OCI-LY7 (cell line): ENCODE data around the gene TLR6. TPM values are rescaled to one million over a fixed set of nuclear protein-coding genes. Genes with fewer than 3 reads are reported as not detected.

Source experiments
- BruUV-seq: library from RNA; stranded (reverse); fragments of 400-500 nt; replicated peaks from 2 replicates; lab custom pipeline; 2021; lab: Mats Ljungman, UMichigan
- CTCF ChIA-PET: fragments of 300-600 bp; sonication (Branson Sonifier 250); formaldehyde crosslinking; loops from one replicate; lab custom pipeline; 2022; ENCODE audit warnings: antibody characterized with exemption; ENCODE audit not compliant: unreplicated experiment; lab: Charles Lee
- POLR2A ChIA-PET: fragments of 300-600 bp; sonication (Branson Sonifier 250); formaldehyde crosslinking; loops from one replicate; lab custom pipeline; 2022; ENCODE audit warnings: antibody characterized with exemption; lab: Charles Lee
- DNase-seq: peaks from one replicate; pipeline ENCODE4 v3.0.0-alpha.2; 2015; ENCODE audit warnings: low spot score
- H2AFZ ChIP-seq: fragments of 200-600 bp; sonication (generic), shearing (Covaris generic); 2 replicates; pipeline ENCODE4 v1.6.1; 2014; ENCODE audit warnings: mild to moderate bottlenecking, antibody characterized with exemption, low read length, moderate library complexity
- H3K27ac ChIP-seq: fragments of 200-600 bp; sonication (generic); 2 replicates; pipeline ENCODE4 v1.5.1; 2014; ENCODE audit warnings: mixed run types, low read depth, mild to moderate bottlenecking, moderate library complexity, low read length, inconsistent platforms; ENCODE audit not compliant: poor library complexity, severe bottlenecking
- H3K36me3 ChIP-seq: fragments of 200-600 bp; sonication (generic); 2 replicates; pipeline ENCODE4 v1.6.1; 2014; ENCODE audit warnings: mild to moderate bottlenecking, antibody characterized with exemption, low read length, moderate library complexity, mixed read lengths; ENCODE audit not compliant: insufficient read depth
- H3K4me1 ChIP-seq: fragments of 200-600 bp; sonication (generic); 2 replicates; pipeline ENCODE4 v1.5.1; 2014; ENCODE audit warnings: mild to moderate bottlenecking, low read length; ENCODE audit not compliant: insufficient read depth, poor library complexity, severe bottlenecking
- H3K4me2 ChIP-seq: fragments of 200-600 bp; sonication (generic); 2 replicates; pipeline ENCODE4 v1.6.1; 2014; ENCODE audit warnings: mild to moderate bottlenecking, low read length
- H3K4me3 ChIP-seq: fragments of 200-600 bp; sonication (generic); 2 replicates; pipeline ENCODE4 v1.5.1; 2014; ENCODE audit warnings: mild to moderate bottlenecking, low read depth, low read length; ENCODE audit not compliant: poor library complexity, severe bottlenecking
- H3K79me2 ChIP-seq: fragments of 200-600 bp; sonication (generic); 2 replicates; pipeline ENCODE4 v1.6.1; 2016; ENCODE audit warnings: low read depth, mild to moderate bottlenecking, low read length, moderate library complexity, mixed read lengths; ENCODE audit not compliant: insufficient read depth
- H3K9me2 ChIP-seq: fragments of 200-600 bp; sonication (generic); 2 replicates; pipeline ENCODE4 v1.6.1; 2016; ENCODE audit warnings: mild to moderate bottlenecking, low read length, mixed read lengths; ENCODE audit not compliant: insufficient read depth
- H3K9me3 ChIP-seq: fragments of 200-600 bp; sonication (generic); 2 replicates; pipeline ENCODE4 v1.6.1; 2014; ENCODE audit warnings: mild to moderate bottlenecking, mixed run types, low read length, mixed read lengths
- H4K20me1 ChIP-seq: fragments of 200-600 bp; sonication (generic); 2 replicates; pipeline ENCODE4 v1.6.1; 2014; ENCODE audit warnings: mild to moderate bottlenecking, antibody characterized with exemption, low read length, moderate library complexity, mixed read lengths; ENCODE audit not compliant: insufficient read depth
- CTCF ChIP-seq: fragments of 200-600 bp; sonication (generic); conservative IDR thresholded peaks from 2 replicates; pipeline ENCODE4 v1.5.1; 2014; ENCODE audit warnings: mild to moderate bottlenecking, antibody characterized with exemption, low read length, moderate library complexity, mixed read lengths
- EZH2phosphoT487 ChIP-seq: fragments of 200-600 bp; sonication (generic); IDR thresholded peaks from 2 replicates; pipeline ENCODE4 v1.6.1; 2018; ENCODE audit warnings: low read depth, borderline replicate concordance, mild to moderate bottlenecking, mixed run types, antibody characterized with exemption, low read length, moderate library complexity, mixed read lengths
- intact Hi-C: fragments of 100-400 bp; cut with micrococcal nuclease; formaldehyde crosslinking; loops from one replicate; pipeline ENCODE4 v1.10.0; 2022; ENCODE audit not compliant: unreplicated experiment
- total RNA-seq, 2 experiments: library from RNA; depleted of rRNA in 1 of 2; stranded (reverse); fragments of >200 nt in 1 of 2; shearing (Covaris generic) in 1 of 2; gene quantifications; 2 replicates each; pipeline ENCODE4 v1.2.3, GENCODE V29; 2014 to 2022

Gene TLR6
- total RNA-seq, 2 experiments from 2014 or later: 1.5 to 9.2 TPM

- no peaks in the 10 kb centered on the region for H3K79me2 ChIP-seq
- H3K36me3 ChIP-seq: no peaks in the 10 kb centered on the region
- intact Hi-C loops: loop anchor here (1.0 kb wide), 1 partner anchor 135 kb away; no protein-coding TSS in a partner anchor
- H3K4me3 ChIP-seq: no peak overlapping the region
- H4K20me1 ChIP-seq: no peaks in the 10 kb centered on the region
- CTCF ChIA-PET: no interaction called here
- no peak overlapping the region; the same call in 1 of the 2 replicates for H2AFZ ChIP-seq
- peak; percentile 10 for DNase-seq
- TF ChIP-seq EZH2phosphoT487: no peak
- TF ChIP-seq CTCF: peak; percentile 55
- POLR2A ChIA-PET: no interaction called here
- H3K4me2 ChIP-seq: no peak overlapping the region
- no peaks in the 10 kb centered on the region for H3K9me2 ChIP-seq
- no peaks in the 10 kb centered on the region for H3K4me1 ChIP-seq
- no peaks in the 10 kb centered on the region for H3K9me3 ChIP-seq
- BruUV-seq: no TSS peak
- no peak overlapping the region for H3K27ac ChIP-seq
Measured at GRCh38 chr4:38894322-38894982, 37.8 kb upstream of the TLR6 start.

- no peaks in the 10 kb centered on the region for H4K20me1 ChIP-seq
- no peak overlapping the region for H3K4me3 ChIP-seq
- H3K79me2 ChIP-seq: no peaks in the 10 kb centered on the region
- DNase-seq: no peak
- H3K27ac ChIP-seq: no peak overlapping the region
- intact Hi-C loops: no loop called here
- no peak overlapping the region for H3K4me2 ChIP-seq
- no peak overlapping the region for H2AFZ ChIP-seq
- H3K36me3 ChIP-seq: no peaks in the 10 kb centered on the region
- no peak for TF ChIP-seq EZH2phosphoT487
- TF ChIP-seq CTCF: no peak
- BruUV-seq: no TSS peak
- H3K9me3 ChIP-seq: no peaks in the 10 kb centered on the region
- CTCF ChIA-PET: no interaction called here
- H3K4me1 ChIP-seq: no peaks in the 10 kb centered on the region
- POLR2A ChIA-PET: interaction anchor here (0.7 to 2.6 kb wide), 6 partner anchors 10 to 729 kb away, joined by 3 to 13 read pairs (median 4); no protein-coding TSS in a partner anchor
- no peaks in the 10 kb centered on the region for H3K9me2 ChIP-seq
Measured at GRCh38 chr4:38891051-38891983, 34.7 kb upstream of the TLR6 start.
